Central memory CD8-positive, alpha-beta T cell (primary cell): ENCODE measurements around the gene TANGO2.

Source experiments
- ATAC-seq: fragments of 150-1000 bp; cut with Tn5 transposase; replicated peaks from 2 replicates; pipeline ENCODE4 v1.10.0; 2022; ENCODE audit warnings: mild to moderate bottlenecking, moderate FRiP score, moderate number of reproducible peaks; ENCODE audit not compliant: poor library complexity, severe bottlenecking; ENCODE audit errors: extremely low read depth
- DNase-seq, 2 donors: peaks; one replicate each; pipeline ENCODE4 v3.0.0; 2021; ENCODE audit warnings: low spot score in 2 of 2
- H3K27ac Mint-ChIP-seq: one replicate; pipeline ENCODE4 v1.8.0; 2022; ENCODE audit warnings: low read depth, mild to moderate bottlenecking, moderate library complexity, mixed read lengths
- H3K27me3 Mint-ChIP-seq: one replicate; pipeline ENCODE4 v1.8.0; 2022; ENCODE audit warnings: mixed read lengths
- H3K36me3 Mint-ChIP-seq: one replicate; pipeline ENCODE4 v1.8.0; 2022; ENCODE audit warnings: mild to moderate bottlenecking, moderate library complexity, mixed read lengths; ENCODE audit not compliant: insufficient read depth
- H3K4me1 Mint-ChIP-seq: one replicate; pipeline ENCODE4 v1.8.0; 2022; ENCODE audit warnings: mixed read lengths
- H3K4me3 Mint-ChIP-seq: one replicate; pipeline ENCODE4 v1.8.0; 2022; ENCODE audit warnings: mild to moderate bottlenecking, moderate library complexity, mixed read lengths
- H3K9me3 Mint-ChIP-seq: one replicate; pipeline ENCODE4 v1.8.0; 2022; ENCODE audit warnings: mixed read lengths

The TANGO2 gene

GRCh38 chr22:20095521-20095920, 74.6 kb downstream of the TANGO2 start:
- Mint-ChIP-seq H3K4me3 (no peak overlapping the region), H3K9me3 (no peaks in the 10 kb centered on the region), H3K27ac (no peak overlapping the region), H3K4me1 (peaks cover 60% of the 10 kb centered on the region), H3K36me3 (peaks cover 60% of the 10 kb centered on the region), H3K27me3 (no peaks in the 10 kb centered on the region)
- no peak for ATAC-seq
- DNase-seq, result no peak

- DNase-seq, result no peak
- no peak for ATAC-seq
- no peaks in the 10 kb centered on the region for H3K9me3 Mint-ChIP-seq
- peaks cover 59% of the 10 kb centered on the region for H3K4me1 Mint-ChIP-seq
- H3K27me3 Mint-ChIP-seq, result no peaks in the 10 kb centered on the region
- no peak overlapping the region for H3K4me3 Mint-ChIP-seq
- no peak overlapping the region for H3K27ac Mint-ChIP-seq
- H3K36me3 Mint-ChIP-seq, result peaks cover 57% of the 10 kb centered on the region
Measured at GRCh38 chr22:20096574-20097420, 75.9 kb downstream of the TANGO2 start.

- H3K36me3 Mint-ChIP-seq, result peaks cover 44% of the 10 kb centered on the region
- no peaks in the 10 kb centered on the region for H3K27me3 Mint-ChIP-seq
- H3K27ac Mint-ChIP-seq, result peak overlapping the region; percentile 87
- no peaks in the 10 kb centered on the region for H3K9me3 Mint-ChIP-seq
- peaks cover 52% of the 10 kb centered on the region for H3K4me1 Mint-ChIP-seq
- ATAC-seq, result no peak
- no peak overlapping the region for H3K4me3 Mint-ChIP-seq
- DNase-seq, result no peak
Measured at GRCh38 chr22:20099099-20099711, 78.3 kb downstream of the TANGO2 start.

- peaks cover 52% of the 10 kb centered on the region for H3K4me1 Mint-ChIP-seq
- no peaks in the 10 kb centered on the region for H3K9me3 Mint-ChIP-seq
- ATAC-seq (no peak), DNase-seq (no peak)
- H3K36me3 Mint-ChIP-seq, result peaks cover 35% of the 10 kb centered on the region
- H3K27me3 Mint-ChIP-seq, result no peaks in the 10 kb centered on the region
- H3K27ac Mint-ChIP-seq, result peak overlapping the region; percentile 87
- no peak overlapping the region for H3K4me3 Mint-ChIP-seq
Measured at GRCh38 chr22:20101638-20102037, 80.7 kb downstream of the TANGO2 start.

- H3K36me3 Mint-ChIP-seq, result peaks cover 31% of the 10 kb centered on the region
Measured at GRCh38 chr22:20102203-20102780, 81.4 kb downstream of the TANGO2 start.

GRCh38 chr22:20105456-20106204, 84.7 kb downstream of the TANGO2 start:
- peaks cover 19% of the 10 kb centered on the region for H3K4me1 Mint-ChIP-seq
- no peaks in the 10 kb centered on the region for H3K9me3 Mint-ChIP-seq
- ATAC-seq (no peak), DNase-seq (no peak)
- H3K27me3 Mint-ChIP-seq, result no peaks in the 10 kb centered on the region
- H3K27ac Mint-ChIP-seq, result no peak overlapping the region
- H3K36me3 Mint-ChIP-seq, result peaks cover 32% of the 10 kb centered on the region
- no peak overlapping the region for H3K4me3 Mint-ChIP-seq

More at GRCh38 chr22:20102203-20102780, 81.4 kb downstream of the TANGO2 start:
- H3K27me3 Mint-ChIP-seq, result no peaks in the 10 kb centered on the region
- H3K9me3 Mint-ChIP-seq, result no peaks in the 10 kb centered on the region
- H3K4me1 Mint-ChIP-seq, result peaks cover 49% of the 10 kb centered on the region
- H3K4me3 Mint-ChIP-seq, result no peak overlapping the region
- ATAC-seq, result no peak
- H3K27ac Mint-ChIP-seq, result no peak overlapping the region
- no peak for DNase-seq

- Mint-ChIP-seq H3K9me3 (no peaks in the 10 kb centered on the region), H3K4me3 (no peak overlapping the region), H3K27ac (no peak overlapping the region), H3K27me3 (no peaks in the 10 kb centered on the region), H3K36me3 (peaks cover 32% of the 10 kb centered on the region), H3K4me1 (peaks cover 12% of the 10 kb centered on the region)
- ATAC-seq, result no peak
- DNase-seq, result no peak
Measured at GRCh38 chr22:20106205-20106848, 85.4 kb downstream of the TANGO2 start.

GRCh38 chr22:20106849-20107237, 85.9 kb downstream of the TANGO2 start:
- DNase-seq (no peak), ATAC-seq (no peak)
- Mint-ChIP-seq H3K27ac (no peak overlapping the region), H3K4me3 (no peak overlapping the region), H3K4me1 (peaks cover 8% of the 10 kb centered on the region), H3K36me3 (peaks cover 27% of the 10 kb centered on the region), H3K27me3 (no peaks in the 10 kb centered on the region), H3K9me3 (no peaks in the 10 kb centered on the region)

GRCh38 chr22:20107471-20107901, 86.6 kb downstream of the TANGO2 start:
- no peak for ATAC-seq
- DNase-seq, result no peak
- Mint-ChIP-seq H3K27me3 (no peaks in the 10 kb centered on the region), H3K4me1 (peaks cover 6% of the 10 kb centered on the region), H3K9me3 (no peaks in the 10 kb centered on the region), H3K27ac (peak overlapping the region; percentile 60), H3K36me3 (peaks cover 27% of the 10 kb centered on the region), H3K4me3 (no peak overlapping the region)

GRCh38 chr22:20107951-20108756, 87.2 kb downstream of the TANGO2 start:
- Mint-ChIP-seq H3K27ac (peak overlapping the region; percentile 60), H3K4me3 (no peak overlapping the region), H3K9me3 (no peaks in the 10 kb centered on the region), H3K4me1 (peaks cover 5% of the 10 kb centered on the region), H3K36me3 (peaks cover 25% of the 10 kb centered on the region), H3K27me3 (no peaks in the 10 kb centered on the region)
- ATAC-seq, result no peak
- no peak for DNase-seq

GRCh38 chr22:20108757-20109230, 87.9 kb downstream of the TANGO2 start:
- peaks cover 24% of the 10 kb centered on the region for H3K36me3 Mint-ChIP-seq
- H3K9me3 Mint-ChIP-seq, result no peaks in the 10 kb centered on the region
- ATAC-seq, result no peak
- DNase-seq, result no peak
- no peaks in the 10 kb centered on the region for H3K27me3 Mint-ChIP-seq
- no peak overlapping the region for H3K4me3 Mint-ChIP-seq
- peaks cover 5% of the 10 kb centered on the region for H3K4me1 Mint-ChIP-seq
- no peak overlapping the region for H3K27ac Mint-ChIP-seq
